ENCODE results near the gene CCDC142. TPM values are rescaled to one million over a fixed set of nuclear protein-coding genes. Genes with fewer than 3 reads are reported as not detected.

The CCDC142 gene
- polyA plus RNA-seq, 1 donor from 2014 or later: 21.6 TPM

DNA sequence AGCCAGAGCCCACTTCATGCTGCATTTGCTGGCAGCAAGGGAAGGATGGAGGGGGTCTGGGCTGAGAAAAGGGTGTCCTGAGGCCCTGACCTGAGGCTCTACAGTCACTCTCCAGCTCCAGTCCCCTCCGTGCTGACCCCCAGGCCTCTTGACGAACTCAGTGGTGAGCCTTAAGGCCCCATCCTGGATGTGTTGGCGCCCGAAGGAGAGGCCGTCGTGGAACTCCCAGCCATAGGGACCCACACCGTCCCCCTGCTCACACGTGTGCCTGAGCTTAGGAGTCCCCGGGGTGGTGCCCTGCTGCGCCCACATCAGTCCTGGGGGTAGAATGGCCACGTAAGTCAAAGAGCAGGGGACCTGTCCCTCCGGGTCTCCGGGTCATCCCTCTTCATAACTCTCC, 18.4 kb downstream of the CCDC142 start:
- no peaks in the 10 kb centered on the region for H3K9me2 ChIP-seq (ENCODE audit: insufficient read depth, low read length)
- H3K9ac ChIP-seq (ENCODE audit: low read length): peak overlapping the region; percentile 82
- peak overlapping the region; percentile 66 for H3K27ac ChIP-seq (ENCODE audit: low read length)
- H3K4me3 ChIP-seq (ENCODE audit: low read length): peak overlapping the region; percentile 95
- TF ChIP-seq, protein P1, sequence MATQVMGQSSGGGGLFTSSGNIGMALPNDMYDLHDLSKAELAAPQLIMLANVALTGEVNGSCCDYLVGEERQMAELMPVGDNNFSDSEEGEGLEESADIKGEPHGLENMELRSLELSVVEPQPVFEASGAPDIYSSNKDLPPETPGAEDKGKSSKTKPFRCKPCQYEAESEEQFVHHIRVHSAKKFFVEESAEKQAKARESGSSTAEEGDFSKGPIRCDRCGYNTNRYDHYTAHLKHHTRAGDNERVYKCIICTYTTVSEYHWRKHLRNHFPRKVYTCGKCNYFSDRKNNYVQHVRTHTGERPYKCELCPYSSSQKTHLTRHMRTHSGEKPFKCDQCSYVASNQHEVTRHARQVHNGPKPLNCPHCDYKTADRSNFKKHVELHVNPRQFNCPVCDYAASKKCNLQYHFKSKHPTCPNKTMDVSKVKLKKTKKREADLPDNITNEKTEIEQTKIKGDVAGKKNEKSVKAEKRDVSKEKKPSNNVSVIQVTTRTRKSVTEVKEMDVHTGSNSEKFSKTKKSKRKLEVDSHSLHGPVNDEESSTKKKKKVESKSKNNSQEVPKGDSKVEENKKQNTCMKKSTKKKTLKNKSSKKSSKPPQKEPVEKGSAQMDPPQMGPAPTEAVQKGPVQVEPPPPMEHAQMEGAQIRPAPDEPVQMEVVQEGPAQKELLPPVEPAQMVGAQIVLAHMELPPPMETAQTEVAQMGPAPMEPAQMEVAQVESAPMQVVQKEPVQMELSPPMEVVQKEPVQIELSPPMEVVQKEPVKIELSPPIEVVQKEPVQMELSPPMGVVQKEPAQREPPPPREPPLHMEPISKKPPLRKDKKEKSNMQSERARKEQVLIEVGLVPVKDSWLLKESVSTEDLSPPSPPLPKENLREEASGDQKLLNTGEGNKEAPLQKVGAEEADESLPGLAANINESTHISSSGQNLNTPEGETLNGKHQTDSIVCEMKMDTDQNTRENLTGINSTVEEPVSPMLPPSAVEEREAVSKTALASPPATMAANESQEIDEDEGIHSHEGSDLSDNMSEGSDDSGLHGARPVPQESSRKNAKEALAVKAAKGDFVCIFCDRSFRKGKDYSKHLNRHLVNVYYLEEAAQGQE (IDR thresholded peaks at IDR 0.05; ENCODE audit: borderline replicate concordance): no peak
- TF ChIP-seq TAF1 (IDR thresholded peaks at IDR 0.05; ENCODE audit: low read depth): no peak
- no peak overlapping the region for H2AFZ ChIP-seq (ENCODE audit: low read depth, low read length)
- H3F3A ChIP-seq (ENCODE audit: insufficient read depth, low read length, poor library complexity, severe bottlenecking): no peaks in the 10 kb centered on the region
- peaks cover 9% of the 10 kb centered on the region for H3K79me2 ChIP-seq (replicated peaks; ENCODE audit: insufficient read depth, low read length)
- no peaks in the 10 kb centered on the region for H3K36me3 ChIP-seq (ENCODE audit: insufficient read depth, low read length)
- H3K4me2 ChIP-seq (ENCODE audit: low read length): peak overlapping the region; percentile 91
- no peaks in the 10 kb centered on the region for H3K27me3 ChIP-seq (ENCODE audit: insufficient read depth, low read depth, low read length)
- H3K9me3 ChIP-seq (ENCODE audit: low read length): no peaks in the 10 kb centered on the region
- H4K20me1 ChIP-seq (ENCODE audit: insufficient read depth): no peaks in the 10 kb centered on the region

DNA sequence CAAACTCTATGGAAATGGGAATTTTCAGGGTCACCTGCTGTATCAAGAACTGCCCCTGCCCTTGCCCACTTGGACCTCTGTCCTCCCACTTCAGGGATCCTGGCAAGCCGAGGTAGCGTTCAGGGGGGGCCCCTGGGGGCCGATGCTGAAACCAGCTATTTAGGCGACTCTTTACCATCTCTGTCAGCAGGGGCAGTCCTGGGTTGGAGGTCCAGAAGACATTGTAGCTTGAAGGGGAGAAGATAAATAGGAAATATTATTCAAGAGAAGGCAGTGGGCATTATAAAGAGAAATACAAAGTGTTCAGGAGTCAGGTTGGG, 20.1 kb downstream of the CCDC142 start:
- Histone ChIP-seq H3K9me2 (ENCODE audit: insufficient read depth, low read length) (no peaks in the 10 kb centered on the region), H3K4me2 (ENCODE audit: low read length) (no peak overlapping the region), H4K20me1 (ENCODE audit: insufficient read depth) (no peaks in the 10 kb centered on the region), H3K27ac (ENCODE audit: low read length) (no peak overlapping the region), H3K27me3 (ENCODE audit: insufficient read depth, low read depth, low read length) (no peaks in the 10 kb centered on the region), H3K79me2 (replicated peaks; ENCODE audit: insufficient read depth, low read length) (peaks cover 18% of the 10 kb centered on the region), H3K4me3 (ENCODE audit: low read length) (no peak overlapping the region), H3F3A (ENCODE audit: insufficient read depth, low read length, poor library complexity, severe bottlenecking) (no peaks in the 10 kb centered on the region), H2AFZ (ENCODE audit: low read depth, low read length) (no peak overlapping the region), H3K36me3 (ENCODE audit: insufficient read depth, low read length) (no peaks in the 10 kb centered on the region), H3K9me3 (ENCODE audit: low read length) (no peaks in the 10 kb centered on the region), H3K9ac (ENCODE audit: low read length) (no peak overlapping the region)
- TF ChIP-seq EZH2 (IDR thresholded peaks at IDR 0.05; ENCODE audit: borderline replicate concordance, insufficient read depth, low read length, poor library complexity, severe bottlenecking): no peak
- TF ChIP-seq, protein P1 (IDR thresholded peaks at IDR 0.05; ENCODE audit: borderline replicate concordance): no peak
- TF ChIP-seq, protein P2, sequence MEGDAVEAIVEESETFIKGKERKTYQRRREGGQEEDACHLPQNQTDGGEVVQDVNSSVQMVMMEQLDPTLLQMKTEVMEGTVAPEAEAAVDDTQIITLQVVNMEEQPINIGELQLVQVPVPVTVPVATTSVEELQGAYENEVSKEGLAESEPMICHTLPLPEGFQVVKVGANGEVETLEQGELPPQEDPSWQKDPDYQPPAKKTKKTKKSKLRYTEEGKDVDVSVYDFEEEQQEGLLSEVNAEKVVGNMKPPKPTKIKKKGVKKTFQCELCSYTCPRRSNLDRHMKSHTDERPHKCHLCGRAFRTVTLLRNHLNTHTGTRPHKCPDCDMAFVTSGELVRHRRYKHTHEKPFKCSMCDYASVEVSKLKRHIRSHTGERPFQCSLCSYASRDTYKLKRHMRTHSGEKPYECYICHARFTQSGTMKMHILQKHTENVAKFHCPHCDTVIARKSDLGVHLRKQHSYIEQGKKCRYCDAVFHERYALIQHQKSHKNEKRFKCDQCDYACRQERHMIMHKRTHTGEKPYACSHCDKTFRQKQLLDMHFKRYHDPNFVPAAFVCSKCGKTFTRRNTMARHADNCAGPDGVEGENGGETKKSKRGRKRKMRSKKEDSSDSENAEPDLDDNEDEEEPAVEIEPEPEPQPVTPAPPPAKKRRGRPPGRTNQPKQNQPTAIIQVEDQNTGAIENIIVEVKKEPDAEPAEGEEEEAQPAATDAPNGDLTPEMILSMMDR (IDR thresholded peaks at IDR 0.05; ENCODE audit: poor library complexity, severe bottlenecking): no peak
- no peak for TF ChIP-seq EP300 (conservative IDR thresholded peaks at IDR 0.05; ENCODE audit: poor library complexity, severe bottlenecking)
- TF ChIP-seq MXI1 (conservative IDR thresholded peaks at IDR 0.05; ENCODE audit: poor library complexity, severe bottlenecking): no peak
- no peak for TF ChIP-seq TAF1 (IDR thresholded peaks at IDR 0.05; ENCODE audit: low read depth)
- TF ChIP-seq POLR2AphosphoS5 (IDR thresholded peaks at IDR 0.05): no peak
- no peak for TF ChIP-seq RAD21 (conservative IDR thresholded peaks at IDR 0.05)
